ENCODE data around the gene EHD2. TPM values are rescaled to one million over a fixed set of nuclear protein-coding genes. Genes with fewer than 3 reads are reported as not detected.

Gene EHD2
- polyA plus RNA-seq, 1 donor (not counting 4 experiments of a cell fraction or from before 2014, with no cell fraction given): 23.7 TPM

DNA sequence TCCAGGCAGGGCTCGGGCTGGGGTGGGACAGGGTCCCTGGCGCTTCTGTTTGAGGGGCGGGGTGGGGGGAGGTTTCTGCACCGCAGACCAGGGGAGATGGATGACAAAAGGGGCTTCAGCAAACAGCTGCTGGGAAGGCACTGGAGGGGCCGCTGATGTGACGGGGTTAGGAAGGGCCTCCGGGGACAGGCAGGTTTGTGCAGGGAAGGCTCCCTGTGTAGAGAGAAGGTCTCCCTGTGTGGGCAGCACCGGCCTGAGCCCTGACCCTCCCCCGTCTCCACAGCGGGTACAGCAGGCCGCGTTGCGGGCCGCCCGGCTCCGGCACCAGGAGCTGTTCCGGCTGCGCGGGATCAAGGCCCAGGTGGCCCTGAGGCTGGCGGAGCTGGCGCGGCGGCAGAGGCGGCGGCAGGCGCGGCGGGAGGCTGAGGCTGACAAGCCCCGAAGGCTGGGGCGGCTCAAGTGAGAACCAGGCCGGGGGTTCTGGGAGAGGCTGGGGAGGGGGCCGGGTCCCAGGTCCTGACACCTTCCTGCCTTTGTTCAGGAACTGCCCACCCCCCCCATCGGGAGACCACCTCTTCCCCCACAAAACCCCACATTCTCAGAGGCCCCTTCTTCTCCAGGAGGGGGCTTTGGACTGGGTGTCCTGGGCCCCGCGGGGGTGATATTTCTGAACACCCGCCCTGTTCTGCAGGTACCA lies 42.0 kb downstream of the EHD2 start:
- Histone ChIP-seq H3K9me1 (ENCODE audit: control insufficient read depth, extremely low read depth, insufficient read depth, low read length) (no peaks in the 10 kb centered on the region), H3K79me2 (ENCODE audit: control insufficient read depth, insufficient read depth, low read length) (peaks cover 8% of the 10 kb centered on the region), H3K9ac (ENCODE audit: control insufficient read depth, extremely low read depth, insufficient read depth, low read length) (no peak overlapping the region), H3K4me2 (ENCODE audit: control insufficient read depth, extremely low read depth, insufficient read depth, low read depth, low read length) (no peak overlapping the region), H4K20me1 (ENCODE audit: control insufficient read depth, extremely low read depth, insufficient read depth, low read length) (no peaks in the 10 kb centered on the region), H2AFZ (ENCODE audit: control insufficient read depth, low read length) (no peak overlapping the region), H3K27me3 (ENCODE audit: control insufficient read depth, extremely low read depth, insufficient read depth, low read length) (no peaks in the 10 kb centered on the region), H3K4me3 (ENCODE audit: control insufficient read depth in 2 of 3, extremely low read depth in 1 of 3, insufficient read depth in 2 of 3, low read depth in 1 of 3, low read length in 3 of 3) (no peak overlapping the region), H3K27ac (ENCODE audit: control insufficient read depth, insufficient read depth, low read length) (no peak overlapping the region), H3K9me3 (ENCODE audit: control insufficient read depth, low read depth, low read length) (no peaks in the 10 kb centered on the region), H3K36me3 (ENCODE audit: control insufficient read depth in 2 of 2, extremely low read depth in 1 of 2, insufficient read depth in 2 of 2, low read length in 2 of 2) (peaks cover 49 to 58% of the 10 kb centered on the region in 2 experiments), H3K4me1 (ENCODE audit: control insufficient read depth, extremely low read depth, insufficient read depth, low read length) (no peaks in the 10 kb centered on the region)
- DNase-seq (ENCODE audit: low read depth, low spot score) (no peak), FAIRE-seq (no peak)
- dilution Hi-C loops (cut with MboI; ENCODE audit: extremely low pct_ligation_motif_present, low sequenced_read_pairs): no loop called here
- no peak for TF ChIP-seq EZH2 (IDR thresholded peaks at IDR 0.05; ENCODE audit: low read length)
- TF ChIP-seq, protein P1, sequence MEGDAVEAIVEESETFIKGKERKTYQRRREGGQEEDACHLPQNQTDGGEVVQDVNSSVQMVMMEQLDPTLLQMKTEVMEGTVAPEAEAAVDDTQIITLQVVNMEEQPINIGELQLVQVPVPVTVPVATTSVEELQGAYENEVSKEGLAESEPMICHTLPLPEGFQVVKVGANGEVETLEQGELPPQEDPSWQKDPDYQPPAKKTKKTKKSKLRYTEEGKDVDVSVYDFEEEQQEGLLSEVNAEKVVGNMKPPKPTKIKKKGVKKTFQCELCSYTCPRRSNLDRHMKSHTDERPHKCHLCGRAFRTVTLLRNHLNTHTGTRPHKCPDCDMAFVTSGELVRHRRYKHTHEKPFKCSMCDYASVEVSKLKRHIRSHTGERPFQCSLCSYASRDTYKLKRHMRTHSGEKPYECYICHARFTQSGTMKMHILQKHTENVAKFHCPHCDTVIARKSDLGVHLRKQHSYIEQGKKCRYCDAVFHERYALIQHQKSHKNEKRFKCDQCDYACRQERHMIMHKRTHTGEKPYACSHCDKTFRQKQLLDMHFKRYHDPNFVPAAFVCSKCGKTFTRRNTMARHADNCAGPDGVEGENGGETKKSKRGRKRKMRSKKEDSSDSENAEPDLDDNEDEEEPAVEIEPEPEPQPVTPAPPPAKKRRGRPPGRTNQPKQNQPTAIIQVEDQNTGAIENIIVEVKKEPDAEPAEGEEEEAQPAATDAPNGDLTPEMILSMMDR (optimal IDR thresholded peaks at IDR 0.05 in 1 of 3, IDR thresholded peaks at IDR 0.05 in 1 of 3, conservative IDR thresholded peaks at IDR 0.05 in 1 of 3; ENCODE audit: extremely low read depth in 1 of 3, insufficient read depth in 2 of 3, low read length in 3 of 3): no peak

DNA sequence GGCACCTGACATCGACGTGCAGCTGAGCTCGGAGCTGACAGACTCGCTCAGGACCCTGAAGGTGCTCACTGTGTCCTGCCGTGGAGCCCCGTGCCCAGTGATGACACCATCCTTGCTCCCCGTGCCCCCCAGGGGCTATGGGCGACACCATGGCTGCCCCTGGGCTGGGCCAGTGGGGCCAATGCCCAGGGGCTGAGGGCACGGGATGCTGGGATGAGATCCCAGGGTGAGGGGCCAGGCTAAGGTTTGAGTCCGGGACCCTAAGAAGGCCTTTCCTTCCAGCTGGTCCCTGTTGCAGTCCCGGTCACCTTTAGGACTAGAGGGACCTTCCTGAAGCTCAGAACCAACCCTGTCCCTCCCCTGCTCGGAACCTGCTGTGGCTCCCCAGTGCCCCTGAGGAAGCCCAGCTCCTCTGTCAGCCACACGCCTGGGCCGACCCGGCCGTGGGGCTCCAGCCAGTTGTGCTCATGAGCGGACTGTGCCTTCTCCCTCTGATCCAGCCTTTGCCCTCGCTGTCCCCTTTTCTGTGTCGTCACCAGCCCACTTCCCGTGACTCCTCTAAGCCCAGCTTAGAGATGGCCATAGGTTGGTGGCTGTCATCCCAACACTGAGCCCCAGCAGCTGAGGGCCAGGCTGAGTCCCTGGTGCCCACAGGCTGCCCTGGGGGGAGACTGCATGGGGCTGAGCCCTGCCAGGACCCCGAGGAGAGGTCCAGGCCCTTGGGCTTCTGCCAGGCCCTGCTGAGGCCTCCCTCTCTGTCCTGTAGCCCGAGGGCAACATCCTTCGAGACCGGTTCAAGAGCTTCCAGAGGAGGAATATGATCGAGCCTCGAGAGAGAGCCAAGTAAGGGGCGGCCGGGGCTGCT lies 42.8 kb downstream of the EHD2 start:
- H3K9me3 ChIP-seq (ENCODE audit: control insufficient read depth, low read depth, low read length): no peaks in the 10 kb centered on the region
- H3K4me2 ChIP-seq (ENCODE audit: control insufficient read depth, extremely low read depth, insufficient read depth, low read depth, low read length): no peak overlapping the region
- H3K27ac ChIP-seq (ENCODE audit: control insufficient read depth, insufficient read depth, low read length): no peak overlapping the region
- H3K27me3 ChIP-seq (ENCODE audit: control insufficient read depth, extremely low read depth, insufficient read depth, low read length): no peaks in the 10 kb centered on the region
- FAIRE-seq (no peak), DNase-seq (ENCODE audit: low read depth, low spot score) (no peak)
- no peak overlapping the region for H2AFZ ChIP-seq (ENCODE audit: control insufficient read depth, low read length)
- no peaks in the 10 kb centered on the region for H3K9me1 ChIP-seq (ENCODE audit: control insufficient read depth, extremely low read depth, insufficient read depth, low read length)
- H3K4me3 ChIP-seq (ENCODE audit: control insufficient read depth in 2 of 3, extremely low read depth in 1 of 3, insufficient read depth in 2 of 3, low read depth in 1 of 3, low read length in 3 of 3): no peak overlapping the region
- H4K20me1 ChIP-seq (ENCODE audit: control insufficient read depth, extremely low read depth, insufficient read depth, low read length): no peaks in the 10 kb centered on the region
- H3K9ac ChIP-seq (ENCODE audit: control insufficient read depth, extremely low read depth, insufficient read depth, low read length): no peak overlapping the region
- dilution Hi-C loops (cut with MboI; ENCODE audit: extremely low pct_ligation_motif_present, low sequenced_read_pairs): no loop called here
- TF ChIP-seq, protein P1 (optimal IDR thresholded peaks at IDR 0.05 in 1 of 3, IDR thresholded peaks at IDR 0.05 in 1 of 3, conservative IDR thresholded peaks at IDR 0.05 in 1 of 3; ENCODE audit: extremely low read depth in 1 of 3, insufficient read depth in 2 of 3, low read length in 3 of 3): no peak
- TF ChIP-seq EZH2 (IDR thresholded peaks at IDR 0.05; ENCODE audit: low read length): no peak
- peaks cover 1% of the 10 kb centered on the region for H3K79me2 ChIP-seq (ENCODE audit: control insufficient read depth, insufficient read depth, low read length)
- no peaks in the 10 kb centered on the region for H3K4me1 ChIP-seq (ENCODE audit: control insufficient read depth, extremely low read depth, insufficient read depth, low read length)
- H3K36me3 ChIP-seq (ENCODE audit: control insufficient read depth in 2 of 2, extremely low read depth in 1 of 2, insufficient read depth in 2 of 2, low read length in 2 of 2): peaks cover 41 to 53% of the 10 kb centered on the region in 2 experiments
